PC-9 (cell line): ENCODE data around the gene NAP1L5.

ENCODE experiments used
- EZH2 ChIP-seq: fragments of 200-600 bp; sonication (generic); IDR thresholded peaks from 2 replicates; pipeline ENCODE4 v1.8.0; 2017; ENCODE audit warnings: antibody characterized with exemption, low read depth
- TF ChIP-seq, protein P1 (sequence below): fragments of 200-600 bp; sonication (generic); conservative IDR thresholded peaks from 2 replicates; pipeline ENCODE4 v1.6.1; 2017; ENCODE audit warnings: mixed run types, antibody characterized with exemption, mild to moderate bottlenecking, moderate library complexity

DNA sequence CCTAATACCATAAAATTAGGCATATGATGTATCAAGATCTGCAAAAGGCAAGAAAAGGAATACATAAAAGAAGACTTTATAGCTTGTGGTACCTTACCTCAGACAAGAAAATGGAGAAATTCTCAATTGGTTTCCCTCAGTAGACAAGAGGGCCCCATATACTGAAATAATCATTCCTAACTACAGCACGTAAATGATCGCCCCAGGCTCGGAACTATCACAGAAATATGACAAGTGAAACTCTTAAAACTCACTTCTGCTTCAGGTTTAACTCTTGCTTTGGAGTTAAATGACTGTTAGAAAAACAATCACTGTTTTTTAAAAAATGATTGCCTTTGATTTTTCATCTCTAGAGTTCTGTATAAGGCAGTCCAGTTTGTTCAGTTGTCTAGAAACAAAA lies 38.6 kb upstream of the NAP1L5 start:
- TF ChIP-seq, protein P1, sequence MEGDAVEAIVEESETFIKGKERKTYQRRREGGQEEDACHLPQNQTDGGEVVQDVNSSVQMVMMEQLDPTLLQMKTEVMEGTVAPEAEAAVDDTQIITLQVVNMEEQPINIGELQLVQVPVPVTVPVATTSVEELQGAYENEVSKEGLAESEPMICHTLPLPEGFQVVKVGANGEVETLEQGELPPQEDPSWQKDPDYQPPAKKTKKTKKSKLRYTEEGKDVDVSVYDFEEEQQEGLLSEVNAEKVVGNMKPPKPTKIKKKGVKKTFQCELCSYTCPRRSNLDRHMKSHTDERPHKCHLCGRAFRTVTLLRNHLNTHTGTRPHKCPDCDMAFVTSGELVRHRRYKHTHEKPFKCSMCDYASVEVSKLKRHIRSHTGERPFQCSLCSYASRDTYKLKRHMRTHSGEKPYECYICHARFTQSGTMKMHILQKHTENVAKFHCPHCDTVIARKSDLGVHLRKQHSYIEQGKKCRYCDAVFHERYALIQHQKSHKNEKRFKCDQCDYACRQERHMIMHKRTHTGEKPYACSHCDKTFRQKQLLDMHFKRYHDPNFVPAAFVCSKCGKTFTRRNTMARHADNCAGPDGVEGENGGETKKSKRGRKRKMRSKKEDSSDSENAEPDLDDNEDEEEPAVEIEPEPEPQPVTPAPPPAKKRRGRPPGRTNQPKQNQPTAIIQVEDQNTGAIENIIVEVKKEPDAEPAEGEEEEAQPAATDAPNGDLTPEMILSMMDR: no peak
- TF ChIP-seq EZH2: no peak
